Left cardiac atrium (tissue), 4 donors: ENCODE measurements around the gene SLC2A10. TPM values are rescaled to one million over a fixed set of nuclear protein-coding genes. Genes with fewer than 3 reads are reported as not detected.

ENCODE experiments used
- ATAC-seq, 2 donors: fragments of 200-7000 bp; cut with Tn5 transposase; one replicate each; pipeline ENCODE4 v1.9.1; 2020; ENCODE audit warnings: mild to moderate bottlenecking in 2 of 2, moderate library complexity in 2 of 2
- DNase-seq: peaks from one replicate; pipeline ENCODE4 v3.0.0-alpha.2; 2020
- intact Hi-C, 2 donors: fragments of 100-400 bp; cut with DNase I; formaldehyde crosslinking; loops; one replicate each; pipeline versions ENCODE4 v1.14.1 to v1.15.1; 2022 to 2023
- total RNA-seq, 2 donors: library from RNA; stranded (reverse); fragmentation: NEBNext Ultra II Directional; extraction: Animal tissue kit (Norgen Biotek cat#: 25700); gene quantifications; one replicate each; pipeline ENCODE4 v1.2.1, GENCODE V29; 2021
- donor health status: DM: no; HTN: yes; CAD: no.
- donor health status: DM: no; HTN: yes; CAD: no; lungs with severe emphysema.
- donor health status: DM: yes; HTN: yes; CAD: no.
- donor health status: Dilated cardiomyopathy.

Gene SLC2A10
- total RNA-seq, 2 donors from 2014 or later = 5.6 to 7.7 TPM

GRCh38 chr20:46720019-46720418 is 10.6 kb downstream of the SLC2A10 start:
- no peak for DNase-seq
- intact Hi-C loops = no loop called here
- ATAC-seq = no peak

DNA sequence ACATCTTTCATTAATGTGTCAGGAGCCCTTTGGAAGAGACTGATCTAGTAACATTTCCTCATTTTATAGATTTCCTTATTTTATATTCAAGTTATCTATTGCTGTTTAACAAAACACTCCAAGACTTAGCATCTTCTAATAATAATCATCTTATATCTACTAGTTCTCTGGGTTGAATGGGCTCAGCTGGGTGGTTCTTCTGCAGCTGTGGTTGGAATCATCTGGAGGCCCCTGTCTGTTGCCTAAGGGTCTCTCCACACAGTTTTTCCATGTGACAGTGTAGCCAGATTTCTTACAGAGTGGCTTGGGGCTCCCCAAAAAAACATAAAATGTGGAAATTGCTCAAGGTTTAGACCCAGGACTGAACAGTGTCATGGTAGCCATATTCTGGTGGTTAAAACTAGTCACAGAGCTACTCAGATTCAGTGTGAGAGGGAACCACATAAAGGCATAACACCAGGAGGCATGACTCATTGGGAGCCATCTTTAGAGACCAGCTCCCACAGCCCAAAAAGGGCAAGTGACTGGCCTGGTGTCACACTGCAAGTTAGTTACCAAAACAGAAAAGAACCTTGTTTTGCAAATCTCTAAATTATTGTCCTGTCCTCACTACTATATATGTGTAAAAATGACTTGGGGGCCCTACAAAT is 11.5 kb downstream of the SLC2A10 start:
- intact Hi-C loops = no loop called here

DNA sequence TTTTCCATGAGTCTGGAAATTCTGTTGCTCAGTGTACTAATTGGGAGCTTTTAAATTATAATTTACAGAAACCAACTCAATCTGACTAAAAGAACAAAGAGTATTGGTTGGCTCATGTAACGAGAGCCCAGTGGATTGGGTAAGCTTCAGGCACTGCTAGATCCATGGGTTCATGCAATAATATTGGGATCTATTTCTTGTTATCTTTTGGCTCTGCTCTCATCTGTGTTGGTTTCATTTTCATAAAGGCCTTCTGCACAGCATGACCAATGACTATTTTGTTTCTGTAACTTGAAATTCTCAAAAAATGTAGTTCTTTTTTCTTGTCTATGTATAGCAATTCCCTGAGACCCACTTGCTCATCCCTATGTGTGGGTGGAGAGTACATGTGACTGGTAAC is 12.0 kb downstream of the SLC2A10 start:
- intact Hi-C loops = no loop called here
- no peak for ATAC-seq
- no peak for DNase-seq

More for the DNA sequence above, 11.5 kb downstream of the SLC2A10 start:
- ATAC-seq (no peak), DNase-seq (no peak)

- ATAC-seq = no peak
- intact Hi-C loops = no loop called here
- no peak for DNase-seq
Measured at GRCh38 chr20:46722450-46722849, 13.0 kb downstream of the SLC2A10 start.

DNA sequence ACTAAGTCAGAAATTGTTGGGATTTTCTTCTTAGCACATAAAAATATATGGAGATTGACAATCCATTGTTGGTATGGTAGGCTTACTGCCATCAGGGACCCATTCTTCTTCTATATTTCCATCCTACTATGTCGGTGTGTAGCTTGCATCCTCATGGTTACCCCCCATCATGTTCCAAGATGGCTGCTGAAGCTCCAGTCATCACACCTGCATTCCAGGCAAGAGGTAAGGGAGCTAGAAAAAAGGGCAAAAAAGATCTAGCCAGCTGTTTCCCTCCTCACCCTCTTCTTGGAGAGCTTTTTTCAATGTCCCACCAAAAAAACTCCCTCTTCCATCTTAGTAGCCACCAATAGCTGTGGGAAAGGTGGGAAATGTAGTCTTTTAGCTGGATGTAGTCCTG is 13.6 kb downstream of the SLC2A10 start:
- DNase-seq (no peak), ATAC-seq (no peak)
- intact Hi-C loops = no loop called here

GRCh38 chr20:46724343-46724959 is 15.0 kb downstream of the SLC2A10 start:
- DNase-seq (no peak), ATAC-seq (no peak)
- intact Hi-C loops = no loop called here

GRCh38 chr20:46725186-46726165 is 16.0 kb downstream of the SLC2A10 start:
- intact Hi-C loops = no loop called here
- DNase-seq (no peak), ATAC-seq (no peak)

- ATAC-seq = no peak
Measured at GRCh38 chr20:46731770-46732169, 22.3 kb downstream of the SLC2A10 start.

DNA sequence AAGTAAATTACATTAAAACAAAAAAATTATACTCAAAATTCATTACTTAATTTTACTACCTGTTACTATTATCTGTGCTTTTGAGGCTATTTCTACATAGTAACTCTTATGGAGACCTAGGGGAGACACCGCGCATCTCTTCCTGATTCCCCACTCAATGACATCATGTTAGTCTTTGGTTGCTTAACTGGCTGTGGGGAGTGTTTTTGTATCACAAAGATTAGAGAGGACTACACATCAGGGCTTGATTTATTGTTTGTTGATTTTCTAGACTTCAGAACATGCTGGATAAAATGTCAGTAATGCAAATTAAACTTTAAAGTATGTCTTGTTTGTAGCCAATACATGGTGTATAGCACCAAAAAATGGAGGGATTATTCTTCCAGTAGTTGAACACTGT is 26.0 kb downstream of the SLC2A10 start:
- DNase-seq (no peak), ATAC-seq (no peak)
- intact Hi-C loops = no loop called here

More at GRCh38 chr20:46731770-46732169, 22.3 kb downstream of the SLC2A10 start:
- DNase-seq = no peak
- intact Hi-C loops = no loop called here

DNA sequence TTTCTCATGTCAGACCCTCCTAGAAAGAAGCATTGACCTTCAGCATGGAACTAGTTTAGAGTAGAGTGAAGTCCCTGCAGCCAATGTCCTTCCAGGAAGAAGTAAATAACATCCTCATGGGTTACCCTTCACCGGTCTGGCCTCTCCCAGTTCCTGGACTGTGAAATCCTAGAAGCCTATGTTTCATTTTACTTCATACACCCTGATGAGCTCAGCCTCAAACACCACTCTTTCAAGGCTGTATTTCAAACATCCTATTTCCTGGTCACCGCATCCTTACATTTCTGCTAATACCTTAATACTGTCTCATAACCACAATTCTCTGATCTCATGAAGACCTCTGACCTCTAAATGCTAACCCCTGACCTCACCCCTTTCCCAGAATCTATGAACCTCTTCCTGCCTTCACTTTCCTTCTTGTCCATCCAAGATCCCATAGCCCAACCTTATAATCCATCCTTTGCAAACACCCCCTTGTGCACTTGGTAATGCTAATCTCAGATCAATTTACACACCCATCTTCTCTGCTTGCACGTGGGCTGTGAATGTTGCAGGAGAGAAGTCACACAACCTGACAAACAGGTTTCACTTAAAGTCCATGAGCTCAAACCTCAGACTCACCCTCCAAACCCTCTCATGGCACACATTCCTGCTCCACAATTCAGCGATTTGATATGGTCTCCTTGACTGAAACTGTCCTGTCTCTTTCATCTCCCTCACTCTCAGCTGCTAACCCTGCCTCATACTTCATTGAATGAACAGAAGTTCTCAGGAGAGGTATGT is 30.2 kb downstream of the SLC2A10 start:
- ATAC-seq = no peak
- DNase-seq = no peak
- intact Hi-C loops = no loop called here

GRCh38 chr20:46740214-46740609 is 30.8 kb downstream of the SLC2A10 start:
- ATAC-seq (no peak), DNase-seq (no peak)
- intact Hi-C loops = no loop called here

- intact Hi-C loops = no loop called here
- DNase-seq = no peak
Measured at GRCh38 chr20:46741924-46742668, 32.6 kb downstream of the SLC2A10 start.

DNA sequence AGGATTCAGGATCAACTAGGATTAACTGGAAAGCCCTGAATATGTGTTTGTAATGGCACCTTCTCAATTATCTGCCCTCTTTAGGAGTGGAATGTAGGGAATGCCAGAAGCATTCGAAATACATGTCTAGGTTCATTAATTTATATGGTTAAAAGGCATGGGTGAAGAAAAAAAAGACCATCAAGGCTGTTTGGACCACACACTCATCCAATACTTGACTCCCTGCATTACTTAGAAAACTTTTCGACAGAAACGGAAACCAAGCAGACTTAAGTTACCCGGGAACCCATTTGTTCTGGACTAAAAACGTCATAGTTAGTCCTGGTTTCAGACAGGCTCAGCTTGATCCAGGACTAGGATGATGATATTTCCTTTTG is 33.2 kb downstream of the SLC2A10 start:
- DNase-seq = no peak
- intact Hi-C loops = no loop called here
- no peak for ATAC-seq

More at GRCh38 chr20:46741924-46742668, 32.6 kb downstream of the SLC2A10 start:
- ATAC-seq = no peak

- intact Hi-C loops = no loop called here
- DNase-seq = no peak
Measured at GRCh38 chr20:46743088-46743487, 33.6 kb downstream of the SLC2A10 start.

GRCh38 chr20:46746956-46747526 is 37.6 kb downstream of the SLC2A10 start:
- intact Hi-C loops = no loop called here
- peak in 1 of 2 donors; percentile 60 for ATAC-seq
- DNase-seq = no peak

More at GRCh38 chr20:46743088-46743487, 33.6 kb downstream of the SLC2A10 start:
- no peak for ATAC-seq

DNA sequence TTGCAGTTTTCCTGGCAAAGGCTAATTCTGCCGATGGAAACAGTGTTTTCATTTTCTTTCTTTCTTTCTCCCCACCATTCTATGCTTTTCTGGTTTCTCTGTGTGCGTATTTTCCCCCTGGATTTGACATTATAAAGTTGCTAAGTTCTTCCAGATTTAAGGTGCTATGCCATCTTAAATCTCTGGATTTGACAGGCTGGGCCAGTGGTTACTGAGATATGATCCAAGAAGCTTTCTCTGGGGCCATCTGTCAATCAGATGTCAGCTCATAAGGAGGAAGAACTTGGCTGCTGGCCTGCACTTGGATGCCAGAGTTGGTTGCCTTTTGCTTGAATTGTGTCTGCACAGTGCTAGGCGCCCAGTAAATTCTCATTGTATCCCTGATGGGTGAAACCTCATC is 39.7 kb downstream of the SLC2A10 start:
- ATAC-seq = no peak
- intact Hi-C loops = no loop called here
- DNase-seq = no peak

DNA sequence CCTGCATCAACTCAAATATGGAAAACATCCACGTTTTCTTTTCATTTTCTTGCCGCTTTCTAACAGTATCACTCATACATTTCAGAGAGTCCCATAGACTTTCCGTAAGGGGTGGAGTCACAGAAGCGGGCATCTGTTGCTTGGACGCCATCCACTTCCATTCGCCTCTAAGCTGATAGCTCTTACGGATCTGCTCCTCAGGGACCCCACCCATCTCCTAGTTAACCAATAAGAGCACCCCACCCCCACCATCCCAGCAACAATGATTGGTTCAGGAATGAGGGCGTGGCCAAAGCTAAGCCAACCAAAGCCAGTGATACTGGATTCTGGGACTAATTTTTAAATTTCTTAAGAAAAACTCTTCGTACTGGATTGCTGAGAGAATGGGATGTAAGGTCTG is 42.4 kb downstream of the SLC2A10 start:
- DNase-seq = no peak
- intact Hi-C loops = loop anchor here (10.0 kb wide), 3 partner anchors 633 to 873 kb away; no protein-coding TSS in a partner anchor

GRCh38 chr20:46752728-46753127 is 43.3 kb downstream of the SLC2A10 start:
- peak; percentile 55 for DNase-seq
- intact Hi-C loops = loop anchor here (10.0 kb wide), 3 partner anchors 632 to 872 kb away; no protein-coding TSS in a partner anchor
- ATAC-seq = no peak

More for the DNA sequence above, 42.4 kb downstream of the SLC2A10 start:
- ATAC-seq = no peak
